Measurements from ENCODE around the gene CD83. TPM values are rescaled to one million over a fixed set of nuclear protein-coding genes. Genes with fewer than 3 reads are reported as not detected.

Gene CD83
- total RNA-seq, 2 experiments from 2014 or later = 10.5 to 11.5 TPM

DNA sequence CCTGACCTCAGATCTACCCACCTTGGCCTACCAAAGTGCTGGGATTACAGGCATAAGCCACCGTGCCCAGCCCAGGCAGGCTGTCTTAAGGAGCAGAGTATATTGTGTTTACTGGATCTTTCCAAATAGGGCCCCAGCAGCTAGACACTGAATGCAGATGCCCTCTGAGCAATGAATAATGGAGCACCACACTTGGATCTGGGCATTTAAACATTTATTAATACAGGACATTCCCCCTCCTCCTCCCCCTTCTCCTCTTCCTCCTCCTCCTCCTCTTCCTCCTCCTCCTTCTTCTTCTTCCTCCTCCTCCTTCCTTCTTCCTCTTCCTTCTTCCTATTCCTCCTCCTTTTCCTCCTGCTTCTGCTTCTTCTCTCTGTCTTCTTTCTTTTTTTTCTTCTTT, 34.2 kb downstream of the CD83 start:
- POLR2A ChIA-PET = no interaction called here
- H3K4me1 Mint-ChIP-seq = peaks cover 5% of the 10 kb centered on the region
- H3K27me3 Mint-ChIP-seq = peaks cover 9% of the 10 kb centered on the region
- ATAC-seq (ENCODE audit: low read depth) (no peak), DNase-seq (no peak)
- no peaks in the 10 kb centered on the region for H3K9me3 Mint-ChIP-seq
- no peak overlapping the region for H3K27ac Mint-ChIP-seq
- H3K36me3 Mint-ChIP-seq = no peaks in the 10 kb centered on the region
- H3K4me3 Mint-ChIP-seq = no peak overlapping the region

DNA sequence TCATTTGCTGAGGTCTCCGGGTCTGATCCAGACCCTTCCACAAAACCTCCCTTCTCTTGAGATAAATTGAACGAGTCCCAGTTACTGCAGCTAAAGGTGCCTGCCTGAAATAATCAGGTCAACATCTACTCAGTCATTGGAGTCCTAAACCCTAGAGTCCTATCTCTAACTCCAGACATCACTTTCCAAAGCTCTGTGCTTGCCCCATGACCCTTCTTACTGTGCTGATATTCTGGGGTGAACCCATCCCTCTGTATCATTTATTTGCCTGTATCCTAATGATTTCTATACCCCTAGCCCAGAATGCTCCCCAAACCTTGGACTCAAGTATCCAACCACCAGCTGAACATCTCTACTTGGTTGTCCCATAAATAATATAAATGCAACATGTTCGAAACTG, 35.7 kb downstream of the CD83 start:
- Mint-ChIP-seq H3K9me3 (no peaks in the 10 kb centered on the region), H3K27ac (no peak overlapping the region), H3K4me1 (peaks cover 5% of the 10 kb centered on the region), H3K4me3 (no peak overlapping the region), H3K36me3 (no peaks in the 10 kb centered on the region), H3K27me3 (peaks cover 9% of the 10 kb centered on the region)
- ATAC-seq (ENCODE audit: low read depth) (no peak), DNase-seq (no peak)
- POLR2A ChIA-PET = no interaction called here

DNA sequence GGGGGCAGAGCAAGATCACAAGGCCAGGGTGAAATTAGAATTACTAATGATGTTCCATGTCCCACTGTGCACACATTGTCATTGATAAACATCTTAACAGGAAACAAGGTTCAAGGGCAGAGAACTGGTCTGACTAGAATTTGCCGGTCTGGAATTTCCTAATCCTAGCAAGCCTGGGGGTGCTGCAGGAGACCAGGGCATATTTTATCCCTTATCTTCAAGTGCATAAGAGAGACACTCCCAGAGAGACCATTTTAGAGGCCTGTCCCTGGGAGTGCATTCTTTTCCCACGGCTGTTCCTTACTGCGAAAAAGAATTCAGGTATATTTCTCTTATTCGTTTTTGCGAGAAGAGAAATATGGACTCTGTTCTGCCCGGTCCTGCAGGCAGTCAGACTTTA, 41.5 kb downstream of the CD83 start:
- ATAC-seq (ENCODE audit: low read depth) = no peak
- Mint-ChIP-seq H3K27ac (no peak overlapping the region), H3K27me3 (no peaks in the 10 kb centered on the region), H3K36me3 (no peaks in the 10 kb centered on the region), H3K4me3 (no peak overlapping the region), H3K9me3 (peaks cover 9% of the 10 kb centered on the region), H3K4me1 (no peaks in the 10 kb centered on the region)
- DNase-seq = no peak
- POLR2A ChIA-PET = no interaction called here

DNA sequence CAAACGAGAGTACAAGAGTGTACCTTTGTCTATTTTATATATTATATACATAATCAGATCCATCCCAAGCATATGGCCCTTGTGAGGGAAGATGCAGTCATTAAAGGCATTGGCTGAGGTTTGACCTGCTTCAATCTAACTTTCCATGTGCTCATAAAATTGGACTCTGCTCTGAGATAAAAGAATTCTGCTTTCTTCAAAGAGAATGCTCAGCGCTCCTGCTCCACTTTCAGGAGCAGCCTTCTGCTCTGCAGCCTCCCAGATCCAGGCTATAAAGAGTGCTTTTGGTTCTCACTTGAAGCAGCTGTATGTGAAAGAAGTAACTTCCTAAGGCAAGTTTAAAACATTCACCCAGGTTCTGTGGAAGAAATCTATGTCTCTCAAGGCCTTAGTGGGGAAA, 45.3 kb downstream of the CD83 start:
- DNase-seq = no peak
- no peaks in the 10 kb centered on the region for H3K4me1 Mint-ChIP-seq
- no peak overlapping the region for H3K27ac Mint-ChIP-seq
- no peak overlapping the region for H3K4me3 Mint-ChIP-seq
- no peak for ATAC-seq (ENCODE audit: low read depth)
- H3K36me3 Mint-ChIP-seq = no peaks in the 10 kb centered on the region
- POLR2A ChIA-PET = interaction anchor here (0.7 kb wide), 1 partner anchor 270 kb away, joined by 4 read pairs; no protein-coding TSS in a partner anchor
- peaks cover 10% of the 10 kb centered on the region for H3K9me3 Mint-ChIP-seq
- H3K27me3 Mint-ChIP-seq = no peaks in the 10 kb centered on the region

DNA sequence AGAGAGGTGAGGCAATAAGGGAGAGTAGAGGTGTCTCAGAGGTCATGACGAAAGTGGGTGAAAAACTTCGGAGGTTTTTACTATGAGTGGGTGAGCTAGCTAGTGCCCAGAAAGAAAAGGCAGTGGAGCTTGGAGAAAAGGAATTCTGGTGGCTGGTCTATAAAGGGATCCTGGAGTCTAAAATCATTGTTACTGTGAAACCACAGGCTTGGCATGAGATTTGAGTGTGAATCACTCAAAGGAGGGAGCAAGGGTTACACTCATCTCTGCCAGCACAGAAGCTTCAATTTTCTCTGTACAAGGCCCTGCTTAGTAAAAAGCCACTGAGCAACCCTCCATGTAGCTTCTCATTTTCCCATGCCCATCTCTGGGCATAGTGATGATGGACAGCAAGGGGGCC, 47.5 kb downstream of the CD83 start:
- no peaks in the 10 kb centered on the region for H3K27me3 Mint-ChIP-seq
- POLR2A ChIA-PET = no interaction called here
- H3K4me1 Mint-ChIP-seq = no peaks in the 10 kb centered on the region
- no peak overlapping the region for H3K4me3 Mint-ChIP-seq
- DNase-seq (no peak), ATAC-seq (ENCODE audit: low read depth) (no peak)
- H3K9me3 Mint-ChIP-seq = peaks cover 10% of the 10 kb centered on the region
- no peak overlapping the region for H3K27ac Mint-ChIP-seq
- no peaks in the 10 kb centered on the region for H3K36me3 Mint-ChIP-seq

DNA sequence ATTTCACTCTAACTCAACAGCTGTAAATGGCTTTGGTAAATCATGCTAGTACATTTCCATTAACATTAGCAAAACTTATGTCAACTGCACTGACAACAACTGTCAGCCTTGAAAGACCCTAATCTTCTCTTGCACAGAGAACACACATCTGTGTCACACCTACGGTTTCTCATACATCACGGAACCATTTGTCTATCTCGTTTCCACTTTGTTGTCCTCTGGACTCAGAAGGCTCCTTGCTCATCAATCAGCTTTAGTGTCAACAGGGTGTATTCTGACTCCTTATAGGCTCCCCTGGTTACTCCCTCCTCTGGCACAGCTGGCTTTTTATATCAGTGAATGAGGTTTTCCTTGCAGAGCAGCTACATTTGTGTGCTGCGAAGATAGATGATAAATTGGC, 49.3 kb downstream of the CD83 start:
- H3K9me3 Mint-ChIP-seq = peaks cover 14% of the 10 kb centered on the region
- POLR2A ChIA-PET = no interaction called here
- no peak overlapping the region for H3K27ac Mint-ChIP-seq
- ATAC-seq (ENCODE audit: low read depth) (no peak), DNase-seq (no peak)
- H3K36me3 Mint-ChIP-seq = no peaks in the 10 kb centered on the region
- no peaks in the 10 kb centered on the region for H3K4me1 Mint-ChIP-seq
- no peak overlapping the region for H3K4me3 Mint-ChIP-seq
- H3K27me3 Mint-ChIP-seq = no peaks in the 10 kb centered on the region

DNA sequence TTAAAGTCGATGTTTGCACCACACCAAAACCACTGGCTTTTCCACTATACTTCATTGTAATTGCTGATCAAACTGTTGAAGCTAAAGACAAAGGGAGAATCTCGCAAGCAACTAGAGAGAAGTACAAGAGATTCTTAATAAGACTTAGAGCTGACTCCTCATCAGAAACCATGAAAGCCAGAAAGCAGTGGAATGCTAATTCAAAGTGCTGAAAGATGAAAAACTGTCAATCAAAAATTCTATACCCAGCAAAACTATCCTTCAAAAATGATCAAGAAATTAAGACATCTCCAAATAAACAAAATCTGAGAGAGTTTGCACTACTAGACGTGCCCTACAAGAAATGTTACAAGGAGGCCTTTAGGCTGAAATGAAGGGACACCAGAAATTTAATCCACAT, 52.6 kb downstream of the CD83 start:
- H3K4me3 Mint-ChIP-seq = no peak overlapping the region
- no peaks in the 10 kb centered on the region for H3K4me1 Mint-ChIP-seq
- H3K9me3 Mint-ChIP-seq = peaks cover 16% of the 10 kb centered on the region
- H3K27ac Mint-ChIP-seq = no peak overlapping the region
- no peak for DNase-seq
- ATAC-seq (ENCODE audit: low read depth) = no peak
- no peaks in the 10 kb centered on the region for H3K27me3 Mint-ChIP-seq
- no peaks in the 10 kb centered on the region for H3K36me3 Mint-ChIP-seq
- POLR2A ChIA-PET = no interaction called here

DNA sequence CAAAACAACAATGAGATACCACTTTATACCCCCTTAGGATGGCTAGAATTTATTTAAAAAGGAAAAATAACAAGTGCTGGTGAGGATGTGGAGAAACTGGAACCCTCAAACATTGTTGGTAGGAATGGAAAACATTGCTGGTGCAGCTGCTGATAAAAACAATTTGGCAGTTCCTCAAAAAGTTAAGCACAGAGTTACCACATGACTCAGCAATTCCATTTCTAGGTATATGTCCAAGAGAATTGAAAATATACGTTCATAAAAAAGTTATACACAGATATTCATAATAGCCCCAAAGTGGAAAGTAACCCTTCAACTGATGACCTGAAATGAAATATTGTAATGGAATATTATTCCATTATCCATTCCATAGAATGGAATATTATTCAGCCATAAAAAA, 55.0 kb downstream of the CD83 start:
- peaks cover 4% of the 10 kb centered on the region for H3K27me3 Mint-ChIP-seq
- H3K9me3 Mint-ChIP-seq = peaks cover 14% of the 10 kb centered on the region
- no peak overlapping the region for H3K4me3 Mint-ChIP-seq
- no peak overlapping the region for H3K27ac Mint-ChIP-seq
- DNase-seq (no peak), ATAC-seq (ENCODE audit: low read depth) (no peak)
- no peaks in the 10 kb centered on the region for H3K36me3 Mint-ChIP-seq
- POLR2A ChIA-PET = interaction anchor here (0.6 kb wide), 1 partner anchor 550 kb away, joined by 3 read pairs; no protein-coding TSS in a partner anchor
- no peaks in the 10 kb centered on the region for H3K4me1 Mint-ChIP-seq

DNA sequence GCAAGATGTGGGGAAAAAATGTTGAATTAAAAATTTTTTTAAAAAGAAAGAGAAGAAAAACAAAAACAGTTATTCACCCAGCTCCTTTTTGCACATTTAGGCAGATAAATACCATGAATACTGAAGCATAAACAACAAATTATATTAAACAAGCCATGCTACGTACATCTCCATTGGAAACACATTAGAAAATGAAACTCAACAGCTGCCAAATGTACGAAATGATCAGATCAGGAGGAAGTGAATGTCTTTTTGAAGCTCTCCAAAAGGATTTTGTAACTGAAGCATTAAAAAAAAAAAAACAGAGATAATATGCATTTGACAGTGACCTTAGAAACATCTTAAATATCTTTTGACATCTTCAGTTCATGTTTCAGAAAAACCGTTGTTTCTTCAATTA, 56.7 kb downstream of the CD83 start:
- ATAC-seq (ENCODE audit: low read depth) (no peak), DNase-seq (no peak)
- Mint-ChIP-seq H3K36me3 (no peaks in the 10 kb centered on the region), H3K4me1 (no peaks in the 10 kb centered on the region), H3K27ac (no peak overlapping the region), H3K9me3 (peaks cover 5% of the 10 kb centered on the region), H3K4me3 (no peak overlapping the region), H3K27me3 (peaks cover 4% of the 10 kb centered on the region)
- POLR2A ChIA-PET = no interaction called here

DNA sequence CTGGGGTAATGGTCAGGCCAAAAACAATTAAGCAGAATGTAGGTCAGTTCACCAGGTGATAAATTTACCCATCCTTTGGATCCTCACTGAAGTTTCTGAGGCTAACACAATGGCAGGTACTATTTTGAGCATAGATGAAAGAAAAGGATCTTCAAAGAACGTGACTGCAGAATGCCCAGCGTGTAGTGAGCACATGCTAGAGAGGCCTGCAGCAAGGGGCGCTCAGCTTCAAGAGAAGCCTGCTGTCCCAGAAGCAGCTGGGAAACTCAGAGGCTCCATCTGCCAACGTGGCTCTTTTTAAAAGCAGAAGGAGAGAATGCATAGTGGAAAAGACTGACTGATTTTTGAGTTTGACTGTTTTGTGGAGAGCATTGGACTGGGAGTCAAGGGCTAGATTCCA, 57.4 kb downstream of the CD83 start:
- Mint-ChIP-seq H3K4me1 (no peaks in the 10 kb centered on the region), H3K4me3 (no peak overlapping the region), H3K36me3 (no peaks in the 10 kb centered on the region), H3K27me3 (peaks cover 4% of the 10 kb centered on the region), H3K9me3 (peaks cover 5% of the 10 kb centered on the region), H3K27ac (no peak overlapping the region)
- DNase-seq (no peak), ATAC-seq (ENCODE audit: low read depth) (no peak)
- POLR2A ChIA-PET = no interaction called here

DNA sequence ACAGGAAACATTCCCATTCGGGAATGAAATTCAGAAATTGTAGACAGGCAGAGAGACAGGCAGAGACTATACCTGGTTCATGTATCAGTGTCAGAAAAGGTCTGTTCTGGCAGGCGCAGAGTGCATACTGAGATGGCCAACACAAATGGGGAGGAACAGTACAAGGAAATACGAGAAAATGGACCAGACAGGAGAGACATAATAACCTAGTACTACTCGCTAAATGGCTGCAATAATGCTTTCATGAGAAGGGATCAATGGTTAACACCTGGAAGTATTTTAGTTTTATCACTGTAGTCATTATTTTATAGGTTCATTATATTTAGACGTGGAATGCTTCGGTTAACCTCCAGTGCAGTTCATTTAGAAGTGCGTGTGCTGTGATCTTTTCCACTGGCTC, 58.9 kb downstream of the CD83 start:
- ATAC-seq (ENCODE audit: low read depth) (no peak), DNase-seq (no peak)
- peaks cover 2% of the 10 kb centered on the region for H3K9me3 Mint-ChIP-seq
- POLR2A ChIA-PET = no interaction called here
- H3K4me1 Mint-ChIP-seq = no peaks in the 10 kb centered on the region
- H3K27me3 Mint-ChIP-seq = peaks cover 4% of the 10 kb centered on the region
- H3K4me3 Mint-ChIP-seq = no peak overlapping the region
- H3K27ac Mint-ChIP-seq = no peak overlapping the region
- H3K36me3 Mint-ChIP-seq = no peaks in the 10 kb centered on the region

DNA sequence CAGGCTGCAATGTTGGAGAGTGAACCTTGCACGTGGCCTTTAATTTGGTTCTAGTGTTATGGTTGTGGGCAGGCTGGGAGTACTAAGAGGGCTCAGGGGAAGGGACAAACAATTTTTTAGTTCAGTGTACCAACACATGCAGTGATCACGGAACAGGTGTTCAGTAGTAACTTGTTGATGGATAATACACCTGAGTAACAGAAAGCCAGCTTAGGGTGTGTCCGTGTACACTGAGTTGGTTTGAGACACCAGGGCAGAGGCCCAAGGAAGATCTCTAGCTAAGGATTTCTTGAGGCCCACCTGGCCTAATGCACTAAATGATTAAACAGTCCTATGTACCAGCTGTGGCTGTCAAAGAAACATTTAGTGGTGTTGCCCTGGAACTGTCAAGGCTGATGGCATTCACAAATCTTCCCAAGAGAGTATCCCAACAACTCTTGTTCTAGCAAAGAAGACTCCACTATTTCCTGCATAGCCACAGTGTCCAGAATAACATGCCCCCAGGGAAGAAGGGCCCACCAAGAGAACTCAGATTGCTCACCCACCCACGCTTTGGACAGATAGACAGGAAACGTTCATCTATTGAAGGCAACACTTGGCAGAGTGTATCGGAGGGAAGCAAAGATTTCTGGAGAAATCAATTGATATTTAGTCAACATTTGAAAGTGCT, 60.0 kb downstream of the CD83 start:
- H3K9me3 Mint-ChIP-seq = no peaks in the 10 kb centered on the region
- H3K4me1 Mint-ChIP-seq = no peaks in the 10 kb centered on the region
- peaks cover 4% of the 10 kb centered on the region for H3K27me3 Mint-ChIP-seq
- DNase-seq = no peak
- H3K27ac Mint-ChIP-seq = no peak overlapping the region
- no peak for ATAC-seq (ENCODE audit: low read depth)
- POLR2A ChIA-PET = no interaction called here
- no peak overlapping the region for H3K4me3 Mint-ChIP-seq
- no peaks in the 10 kb centered on the region for H3K36me3 Mint-ChIP-seq

DNA sequence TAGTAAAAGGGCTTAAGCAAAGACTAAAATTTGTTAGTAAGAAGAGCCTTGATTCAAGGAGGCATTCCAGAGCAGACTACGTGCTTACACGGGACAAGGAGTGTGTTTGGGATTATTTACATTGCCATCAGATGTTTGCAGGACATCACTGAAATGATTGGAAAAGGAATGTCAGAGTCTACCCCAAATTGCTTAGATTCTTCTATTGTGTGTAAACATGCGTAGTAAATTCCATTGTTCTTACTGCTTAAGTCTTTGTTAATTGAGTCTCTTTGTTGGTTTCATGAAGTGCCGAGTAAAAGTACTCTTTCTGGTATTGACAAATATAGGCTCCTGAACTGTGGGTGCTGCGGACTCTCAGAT, 60.5 kb downstream of the CD83 start:
- H3K9me3 Mint-ChIP-seq = no peaks in the 10 kb centered on the region
- no peaks in the 10 kb centered on the region for H3K4me1 Mint-ChIP-seq
- POLR2A ChIA-PET = no interaction called here
- ATAC-seq (ENCODE audit: low read depth) (no peak), DNase-seq (no peak)
- no peak overlapping the region for H3K4me3 Mint-ChIP-seq
- H3K36me3 Mint-ChIP-seq = no peaks in the 10 kb centered on the region
- H3K27ac Mint-ChIP-seq = no peak overlapping the region
- H3K27me3 Mint-ChIP-seq = peaks cover 4% of the 10 kb centered on the region

DNA sequence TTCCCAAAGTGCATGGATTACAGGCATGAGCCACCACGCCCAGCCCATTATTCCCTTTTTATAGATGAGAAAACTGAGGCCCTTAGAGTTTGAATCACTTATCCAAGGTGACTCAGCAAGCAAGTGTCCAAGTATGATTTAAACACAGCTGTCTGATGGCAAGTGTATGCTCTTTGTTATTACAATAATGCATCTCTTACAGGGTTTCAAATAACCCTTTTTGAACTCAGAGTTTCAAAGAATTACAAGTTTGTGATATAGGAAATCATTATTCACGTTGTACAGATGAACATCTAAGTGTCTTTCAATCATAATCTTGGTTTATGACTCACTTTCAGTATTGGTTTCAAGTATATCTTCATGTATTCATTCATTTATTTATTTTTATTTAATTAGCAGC, 63.0 kb downstream of the CD83 start:
- Mint-ChIP-seq H3K27ac (no peak overlapping the region), H3K9me3 (no peaks in the 10 kb centered on the region), H3K27me3 (peaks cover 4% of the 10 kb centered on the region), H3K4me3 (no peak overlapping the region), H3K36me3 (no peaks in the 10 kb centered on the region), H3K4me1 (no peaks in the 10 kb centered on the region)
- POLR2A ChIA-PET = no interaction called here
- DNase-seq = no peak
- no peak for ATAC-seq (ENCODE audit: low read depth)

DNA sequence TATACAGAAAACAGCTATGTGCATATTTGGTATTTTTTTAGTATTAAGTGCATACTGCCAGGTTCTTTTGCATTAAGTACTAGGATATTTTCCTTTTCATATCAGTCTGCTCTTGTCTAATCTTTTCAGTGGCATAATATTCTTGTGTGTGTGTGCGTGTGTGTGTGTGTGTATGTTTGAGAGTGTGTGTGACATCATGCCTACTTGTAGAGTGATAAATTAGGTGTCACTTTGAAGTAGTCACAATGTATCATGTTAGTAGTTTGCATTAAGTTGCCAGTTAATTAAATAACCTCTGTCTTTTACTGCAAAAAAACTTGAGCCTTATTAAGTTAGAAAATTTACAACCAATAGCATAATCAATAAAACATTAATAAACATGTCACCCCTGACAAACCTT, 65.3 kb downstream of the CD83 start:
- POLR2A ChIA-PET = no interaction called here
- H3K4me3 Mint-ChIP-seq = no peak overlapping the region
- no peaks in the 10 kb centered on the region for H3K4me1 Mint-ChIP-seq
- no peaks in the 10 kb centered on the region for H3K27me3 Mint-ChIP-seq
- no peak for DNase-seq
- no peaks in the 10 kb centered on the region for H3K9me3 Mint-ChIP-seq
- ATAC-seq (ENCODE audit: low read depth) = no peak
- no peak overlapping the region for H3K27ac Mint-ChIP-seq
- no peaks in the 10 kb centered on the region for H3K36me3 Mint-ChIP-seq
